ENCODE data around the gene DYRK1A.

DNA sequence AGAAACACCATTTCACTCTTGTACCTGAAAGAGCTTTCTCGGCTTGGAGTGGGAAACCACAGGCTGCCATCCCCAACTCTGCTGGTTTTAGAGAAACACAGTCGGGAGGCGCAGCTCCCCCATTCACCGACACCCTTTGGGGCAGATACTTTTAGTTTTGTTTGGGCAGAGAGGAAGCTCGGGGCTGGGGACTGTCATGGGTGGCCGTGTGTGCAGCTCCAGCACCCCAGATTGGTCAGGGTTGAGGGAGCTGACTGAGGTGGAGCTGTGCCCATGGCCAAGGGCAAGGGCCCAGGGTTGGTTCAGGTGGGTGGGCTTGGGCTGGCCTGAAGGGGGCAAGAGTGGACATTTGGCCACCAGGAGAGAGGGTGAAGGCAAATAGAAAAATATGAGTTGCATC lies 163.1 kb downstream of the DYRK1A start:
- TF ChIP-seq, protein P1, sequence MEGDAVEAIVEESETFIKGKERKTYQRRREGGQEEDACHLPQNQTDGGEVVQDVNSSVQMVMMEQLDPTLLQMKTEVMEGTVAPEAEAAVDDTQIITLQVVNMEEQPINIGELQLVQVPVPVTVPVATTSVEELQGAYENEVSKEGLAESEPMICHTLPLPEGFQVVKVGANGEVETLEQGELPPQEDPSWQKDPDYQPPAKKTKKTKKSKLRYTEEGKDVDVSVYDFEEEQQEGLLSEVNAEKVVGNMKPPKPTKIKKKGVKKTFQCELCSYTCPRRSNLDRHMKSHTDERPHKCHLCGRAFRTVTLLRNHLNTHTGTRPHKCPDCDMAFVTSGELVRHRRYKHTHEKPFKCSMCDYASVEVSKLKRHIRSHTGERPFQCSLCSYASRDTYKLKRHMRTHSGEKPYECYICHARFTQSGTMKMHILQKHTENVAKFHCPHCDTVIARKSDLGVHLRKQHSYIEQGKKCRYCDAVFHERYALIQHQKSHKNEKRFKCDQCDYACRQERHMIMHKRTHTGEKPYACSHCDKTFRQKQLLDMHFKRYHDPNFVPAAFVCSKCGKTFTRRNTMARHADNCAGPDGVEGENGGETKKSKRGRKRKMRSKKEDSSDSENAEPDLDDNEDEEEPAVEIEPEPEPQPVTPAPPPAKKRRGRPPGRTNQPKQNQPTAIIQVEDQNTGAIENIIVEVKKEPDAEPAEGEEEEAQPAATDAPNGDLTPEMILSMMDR (IDR thresholded peaks at IDR 0.05), result no peak
- TF ChIP-seq POLR2A (IDR thresholded peaks at IDR 0.05), result no peak

All from heart left ventricle (tissue), 13 donors.